CD4-positive, alpha-beta T cell treated with Interleukin-21 for 1 hour (primary cell): Measurements from ENCODE around the gene MYL5.
"Not testable (repeated sequence)": the region's sequence is repeated elsewhere in the genome, so short reads cannot be mapped to it uniquely, and the experiment has no call there.

ENCODE experiments used
- DNase-seq: peaks from one replicate; pipeline ENCODE4 v3.0.0-alpha.2; 2020

Gene MYL5

GRCh38 chr4:636628-637159, 37.6 kb upstream of the MYL5 start:
- no peak for DNase-seq

GRCh38 chr4:637536-638280, 36.6 kb upstream of the MYL5 start:
- no peak for DNase-seq

GRCh38 chr4:642366-642765, 32.0 kb upstream of the MYL5 start:
- DNase-seq: not testable (repeated sequence)

- DNase-seq: no peak
These were observed 27.9 kb upstream of the MYL5 start for GRCh38 chr4:646460-646859.

GRCh38 chr4:647481-647880, 26.9 kb upstream of the MYL5 start:
- DNase-seq: no peak

GRCh38 chr4:648579-649292, 25.6 kb upstream of the MYL5 start:
- DNase-seq: no peak

GRCh38 chr4:649293-649625, 25.1 kb upstream of the MYL5 start:
- DNase-seq: no peak

GRCh38 chr4:649751-650310, 24.5 kb upstream of the MYL5 start:
- no peak for DNase-seq

GRCh38 chr4:650461-650860, 23.9 kb upstream of the MYL5 start:
- DNase-seq: no peak

GRCh38 chr4:650951-651883, 23.1 kb upstream of the MYL5 start:
- DNase-seq: no peak

GRCh38 chr4:651884-652642, 22.3 kb upstream of the MYL5 start:
- no peak for DNase-seq

GRCh38 chr4:653080-653821, 21.1 kb upstream of the MYL5 start:
- no peak for DNase-seq

GRCh38 chr4:653831-654502, 20.4 kb upstream of the MYL5 start:
- no peak for DNase-seq

- DNase-seq: no peak
These were observed 19.9 kb upstream of the MYL5 start for GRCh38 chr4:654503-654845.

GRCh38 chr4:654871-655463, 19.4 kb upstream of the MYL5 start:
- DNase-seq: no peak

- DNase-seq: no peak
These were observed 18.7 kb upstream of the MYL5 start for GRCh38 chr4:655464-656151.

- no peak for DNase-seq
These were observed 17.7 kb upstream of the MYL5 start for GRCh38 chr4:656436-657337.

- DNase-seq: no peak
These were observed 17.0 kb upstream of the MYL5 start for GRCh38 chr4:657338-657833.
